DOHH2 (cell line): ENCODE results near the gene MEGF11.

ENCODE experiments used
- CTCF ChIP-seq: fragments of 200-600 bp; sonication (generic); IDR thresholded peaks from one replicate; pipeline ENCODE4 v1.5.1; 2014; ENCODE audit warnings: antibody characterized with exemption, mild to moderate bottlenecking, low read depth, low read length; ENCODE audit not compliant: poor library complexity, severe bottlenecking
- EZH2phosphoT487 ChIP-seq: fragments of 200-600 bp; sonication (generic); IDR thresholded peaks from 2 replicates; pipeline ENCODE4 v1.6.1; 2017; ENCODE audit warnings: borderline replicate concordance, mild to moderate bottlenecking, antibody characterized with exemption, low read length, moderate library complexity, mixed read lengths

DNA sequence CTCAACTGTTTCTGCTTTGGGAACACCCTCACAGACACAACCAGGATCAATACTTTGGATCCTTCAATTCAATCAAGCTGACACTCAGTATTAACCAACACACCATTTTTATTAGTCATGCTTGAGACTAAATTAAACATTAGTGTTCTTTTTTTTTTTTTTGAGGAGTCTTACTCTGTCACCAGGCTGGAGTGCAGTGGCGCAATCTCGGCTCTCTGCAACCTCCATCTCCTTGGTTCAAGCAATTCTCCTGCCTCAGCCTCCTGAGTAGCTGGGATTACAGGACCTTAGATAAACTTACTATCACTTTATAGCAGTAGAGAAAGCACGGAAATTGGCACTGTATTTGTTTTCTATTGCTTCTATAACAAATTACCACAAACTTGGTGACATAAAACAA, 386.3 kb downstream of the MEGF11 start:
- TF ChIP-seq CTCF: no peak
- TF ChIP-seq EZH2phosphoT487: no peak
